Measurements from ENCODE around the gene GIT2.
A peak's percentile ranks its signal among the peaks of the same experiment; 100 is the strongest.
"Not testable (repeated sequence)": the region's sequence is repeated elsewhere in the genome, so short reads cannot be mapped to it uniquely, and the experiment has no call there.

The GIT2 gene, protein sequence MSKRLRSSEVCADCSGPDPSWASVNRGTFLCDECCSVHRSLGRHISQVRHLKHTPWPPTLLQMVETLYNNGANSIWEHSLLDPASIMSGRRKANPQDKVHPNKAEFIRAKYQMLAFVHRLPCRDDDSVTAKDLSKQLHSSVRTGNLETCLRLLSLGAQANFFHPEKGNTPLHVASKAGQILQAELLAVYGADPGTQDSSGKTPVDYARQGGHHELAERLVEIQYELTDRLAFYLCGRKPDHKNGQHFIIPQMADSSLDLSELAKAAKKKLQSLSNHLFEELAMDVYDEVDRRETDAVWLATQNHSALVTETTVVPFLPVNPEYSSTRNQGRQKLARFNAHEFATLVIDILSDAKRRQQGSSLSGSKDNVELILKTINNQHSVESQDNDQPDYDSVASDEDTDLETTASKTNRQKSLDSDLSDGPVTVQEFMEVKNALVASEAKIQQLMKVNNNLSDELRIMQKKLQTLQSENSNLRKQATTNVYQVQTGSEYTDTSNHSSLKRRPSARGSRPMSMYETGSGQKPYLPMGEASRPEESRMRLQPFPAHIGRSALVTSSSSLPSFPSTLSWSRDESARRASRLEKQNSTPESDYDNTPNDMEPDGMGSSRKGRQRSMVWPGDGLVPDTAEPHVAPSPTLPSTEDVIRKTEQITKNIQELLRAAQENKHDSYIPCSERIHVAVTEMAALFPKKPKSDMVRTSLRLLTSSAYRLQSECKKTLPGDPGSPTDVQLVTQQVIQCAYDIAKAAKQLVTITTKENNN

DNA sequence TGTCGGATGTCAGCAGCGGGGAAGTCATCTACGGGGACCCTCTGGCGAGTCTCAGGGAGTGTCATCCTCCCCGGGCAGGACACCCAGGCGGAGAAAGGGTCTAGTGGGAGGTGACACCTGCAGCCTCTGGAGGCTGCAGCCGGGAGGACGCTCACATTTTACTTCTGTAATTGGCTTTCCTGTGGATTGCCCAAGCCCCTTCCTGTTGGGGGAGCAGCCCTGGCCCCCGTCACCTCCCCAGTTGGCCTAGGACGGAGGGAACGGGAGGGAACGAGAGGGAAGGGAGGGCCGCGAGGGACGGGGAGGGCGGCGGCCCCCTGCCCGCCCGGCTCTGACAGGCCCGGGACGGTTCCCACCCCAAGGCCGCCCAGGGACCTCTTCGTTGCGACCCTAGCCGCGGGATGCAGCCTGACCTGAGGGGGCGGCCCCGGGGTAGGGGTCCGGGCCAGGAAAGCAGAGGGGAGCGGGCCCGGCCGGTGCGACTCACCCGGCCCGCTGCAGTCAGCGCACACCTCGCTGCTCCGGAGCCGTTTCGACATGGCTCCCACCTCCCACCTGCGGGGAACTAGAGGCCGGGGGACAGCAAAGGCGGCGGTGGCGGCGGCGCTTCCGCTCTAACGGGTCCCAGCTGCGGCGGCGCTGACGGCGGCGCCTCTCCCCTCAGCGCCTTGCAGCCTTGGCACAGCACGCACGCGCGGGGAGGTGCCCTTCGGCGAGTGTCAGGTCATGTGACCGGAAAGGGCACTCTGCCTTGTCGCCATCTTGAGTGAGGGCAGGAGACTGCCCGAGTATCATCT, at the start of gene GIT2:
Gene GIT2, minus strand, starts transcription at position 683 of the 797 bp plus-strand sequence. Its CDS starts 144 bp downstream, at position 539.
- DNase-seq (ENCODE audit: extremely low read depth in 1 of 2, low read depth in 1 of 2) = peak; percentile 91 to 95

DNA sequence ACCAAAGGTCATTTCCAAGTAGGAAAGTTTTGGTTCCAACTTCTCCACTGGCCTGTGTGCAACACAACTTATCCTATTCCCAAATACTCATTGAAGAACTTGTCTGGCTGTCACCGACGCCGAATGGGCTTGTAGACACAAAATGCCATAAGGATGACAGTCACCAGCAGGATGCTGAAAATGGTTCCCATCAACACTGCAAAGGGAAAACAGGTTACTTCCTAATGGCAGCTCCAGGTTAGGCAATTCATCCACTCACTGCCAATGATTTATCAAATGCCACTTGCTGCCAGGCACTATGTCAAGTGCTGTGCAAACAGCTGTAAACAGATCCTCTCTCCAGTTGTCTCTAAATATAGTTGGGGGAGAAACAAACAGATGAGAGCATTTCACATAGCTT, 46.1 kb upstream of the GIT2 start:
- no peak for DNase-seq (ENCODE audit: extremely low read depth in 1 of 2, low read depth in 1 of 2)

DNA sequence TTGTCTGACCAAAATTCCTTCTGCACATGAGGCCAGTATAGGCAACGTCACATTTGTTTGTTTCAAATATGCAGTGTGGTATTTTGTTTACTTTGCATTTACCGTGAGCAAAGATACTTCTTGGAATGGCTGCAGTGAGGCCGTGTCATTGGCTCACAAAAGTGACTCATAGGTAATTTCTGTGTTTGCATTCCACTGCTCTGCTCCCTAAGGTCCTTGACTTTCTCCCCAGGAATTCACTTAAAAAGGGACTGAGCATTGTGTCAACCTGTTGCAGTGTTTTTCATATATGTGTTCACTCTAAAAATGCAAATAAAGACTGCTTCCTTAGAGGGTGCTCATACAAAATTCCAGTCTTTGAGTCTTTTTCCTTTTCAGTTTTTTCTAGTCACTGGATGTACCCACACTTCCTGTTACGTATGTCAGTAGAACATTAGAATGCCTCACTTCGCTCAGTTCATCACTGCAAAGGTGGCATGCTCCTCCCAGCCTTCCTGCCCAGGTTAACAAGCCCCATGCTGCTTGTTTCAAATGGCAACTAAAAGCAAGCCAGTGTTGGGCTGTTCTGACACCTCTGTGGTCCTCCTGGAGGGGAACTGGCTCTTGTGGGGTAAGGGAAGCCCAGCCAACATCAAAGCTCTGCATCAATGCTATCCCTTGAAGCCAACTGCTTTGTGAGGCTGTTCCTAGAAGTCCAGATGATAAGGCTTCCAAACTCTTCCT, 43.1 kb upstream of the GIT2 start:
- no peak for DNase-seq (ENCODE audit: extremely low read depth in 1 of 2, low read depth in 1 of 2)

DNA sequence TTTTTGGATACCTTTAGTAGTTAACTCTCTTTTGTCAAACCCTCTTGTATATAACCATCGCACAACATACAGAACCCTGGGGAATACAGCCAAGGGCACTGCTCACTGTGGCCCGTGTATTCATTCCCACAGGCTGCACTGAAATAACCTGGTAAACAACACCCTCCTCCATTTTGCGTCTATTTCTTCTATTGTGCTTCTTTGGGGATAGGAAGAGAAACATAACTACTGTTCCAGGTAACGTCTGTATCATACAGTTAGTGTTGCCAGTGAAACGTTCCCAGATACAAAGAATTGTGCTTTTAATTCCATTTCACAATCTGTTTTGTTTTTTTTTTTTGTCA, 42.5 kb upstream of the GIT2 start:
- no peak for DNase-seq (ENCODE audit: extremely low read depth in 1 of 2, low read depth in 1 of 2)

DNA sequence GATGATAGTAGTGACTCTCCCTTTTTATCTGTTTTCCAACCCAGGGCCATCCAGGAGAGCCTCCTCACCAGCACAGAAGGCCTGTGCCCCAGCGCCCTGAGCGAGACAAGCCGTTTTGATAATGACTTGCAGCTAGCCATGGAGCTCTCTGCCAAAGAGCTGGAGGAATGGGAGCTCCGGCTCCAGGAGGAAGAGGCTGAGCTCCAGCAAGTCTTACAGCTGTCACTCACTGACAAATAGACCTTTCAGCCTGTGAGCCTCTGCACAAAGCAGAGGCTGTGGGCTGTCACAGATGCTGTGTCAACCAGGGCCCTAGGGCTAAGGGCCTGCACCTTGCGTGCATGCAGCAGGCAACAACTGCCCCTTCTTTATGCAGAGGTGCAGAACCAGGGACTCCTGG, 41.1 kb upstream of the GIT2 start:
- no peak for DNase-seq (ENCODE audit: extremely low read depth in 1 of 2, low read depth in 1 of 2)

DNA sequence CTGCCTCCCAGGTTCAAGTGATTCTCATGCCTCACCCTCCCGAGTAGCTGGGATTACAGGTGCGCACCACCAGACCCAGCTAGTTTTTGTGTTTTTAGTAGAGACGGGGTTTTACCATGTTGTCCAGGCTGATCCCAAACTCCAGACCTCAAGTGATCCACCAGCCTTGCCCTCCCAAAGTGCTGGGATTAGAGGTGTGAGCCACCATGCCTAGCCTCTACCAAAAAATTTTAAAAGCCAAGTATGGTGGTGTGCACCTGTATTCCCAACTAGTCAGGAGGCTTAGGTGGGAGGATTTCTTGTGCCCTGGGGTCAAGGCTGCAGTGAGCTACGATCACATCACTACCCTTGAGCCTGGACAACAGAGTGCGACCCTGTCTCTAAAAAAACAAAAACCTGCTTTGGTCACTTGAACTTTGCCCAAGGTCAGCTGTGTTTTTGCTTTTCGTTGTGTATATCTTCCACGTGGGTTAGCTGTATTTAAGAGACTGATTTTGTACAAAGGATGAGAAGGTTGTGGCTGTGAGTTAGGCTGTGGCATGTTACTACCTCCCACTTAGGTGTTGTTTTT, 39.5 kb upstream of the GIT2 start:
- no peak for DNase-seq (ENCODE audit: extremely low read depth in 1 of 2, low read depth in 1 of 2)

DNA sequence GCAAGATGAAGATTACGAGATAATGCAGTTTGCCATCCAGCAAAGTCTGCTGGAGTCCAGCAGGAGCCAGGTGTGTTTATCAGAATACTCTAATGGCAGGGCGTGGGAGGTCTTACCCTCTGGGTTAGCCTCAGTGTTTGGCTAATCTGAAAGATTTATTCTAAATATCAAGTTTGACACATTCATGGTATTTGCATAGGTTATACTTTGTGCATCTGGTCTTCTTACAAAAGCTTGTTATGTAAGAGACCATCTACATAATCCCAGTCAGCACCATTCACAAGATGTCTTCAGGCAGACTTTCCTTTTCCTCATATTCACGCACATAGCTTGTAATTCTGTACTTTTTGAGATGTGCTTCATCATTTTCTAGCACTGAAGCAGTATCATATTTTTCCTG, 37.7 kb upstream of the GIT2 start:
- DNase-seq (ENCODE audit: extremely low read depth in 1 of 2, low read depth in 1 of 2) = no peak

DNA sequence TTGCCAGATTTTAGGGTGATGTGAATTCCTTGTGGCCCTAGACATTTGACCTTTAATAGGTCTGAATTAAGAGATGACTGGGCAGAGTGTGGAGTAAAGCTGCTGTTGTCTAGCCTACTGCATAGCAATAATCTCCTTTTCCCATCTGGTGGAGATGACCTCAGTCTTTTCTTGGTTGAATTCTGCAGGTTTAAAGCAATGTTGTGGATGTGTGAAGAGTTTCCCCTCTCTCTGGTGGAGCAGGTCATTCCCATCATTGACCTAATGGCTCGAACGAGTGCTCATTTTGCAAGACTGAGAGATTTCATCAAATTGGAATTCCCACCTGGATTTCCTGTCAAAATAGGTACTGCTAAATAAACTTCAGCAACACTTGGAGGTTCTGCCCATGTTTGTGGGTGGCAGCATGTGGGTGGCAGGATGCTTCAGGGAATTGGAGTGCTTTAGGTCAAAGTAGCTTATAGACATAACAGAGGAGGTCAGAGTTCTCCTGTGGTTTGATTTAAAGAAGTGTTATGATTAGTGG, 33.2 kb upstream of the GIT2 start:
- DNase-seq (ENCODE audit: extremely low read depth in 1 of 2, low read depth in 1 of 2) = no peak

DNA sequence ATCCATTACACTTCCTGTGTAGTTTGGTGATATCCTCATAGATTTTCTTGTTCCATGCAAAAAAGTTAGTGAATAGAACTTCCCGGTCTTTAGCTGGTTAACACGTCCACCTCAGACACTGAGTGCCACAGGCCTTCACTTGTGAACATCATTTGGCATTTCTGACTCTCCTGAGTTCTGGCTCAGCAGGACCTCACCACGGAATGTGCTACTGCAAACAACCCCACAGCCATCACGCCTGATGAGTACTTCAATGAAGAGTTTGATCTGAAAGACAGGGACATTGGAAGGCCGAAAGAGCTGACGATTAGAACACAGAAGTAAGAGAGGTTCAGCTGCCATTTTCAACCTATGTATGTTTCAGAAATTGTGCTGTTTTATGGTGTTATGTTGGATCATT, 32.2 kb upstream of the GIT2 start:
- no peak for DNase-seq (ENCODE audit: extremely low read depth in 1 of 2, low read depth in 1 of 2)

DNA sequence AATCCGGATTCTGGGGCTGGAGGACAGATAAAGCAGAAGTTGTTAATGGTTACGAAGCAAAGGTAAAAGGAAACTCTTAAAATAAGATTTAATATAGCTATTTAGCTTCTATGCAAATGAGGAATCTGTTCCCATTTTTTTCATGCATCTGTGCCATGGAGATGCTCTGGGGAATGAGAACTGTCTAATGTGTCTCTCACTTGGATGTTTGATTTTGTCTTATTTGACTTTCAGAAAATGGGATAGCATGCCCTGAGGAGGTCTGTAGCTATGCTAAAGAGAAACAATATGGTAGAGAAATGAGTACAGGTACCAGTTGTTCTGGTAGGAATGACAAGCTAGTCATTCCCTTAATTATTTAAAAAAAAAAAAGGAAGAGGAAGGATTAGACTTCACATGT, 27.9 kb upstream of the GIT2 start:
- no peak for DNase-seq (ENCODE audit: extremely low read depth in 1 of 2, low read depth in 1 of 2)

DNA sequence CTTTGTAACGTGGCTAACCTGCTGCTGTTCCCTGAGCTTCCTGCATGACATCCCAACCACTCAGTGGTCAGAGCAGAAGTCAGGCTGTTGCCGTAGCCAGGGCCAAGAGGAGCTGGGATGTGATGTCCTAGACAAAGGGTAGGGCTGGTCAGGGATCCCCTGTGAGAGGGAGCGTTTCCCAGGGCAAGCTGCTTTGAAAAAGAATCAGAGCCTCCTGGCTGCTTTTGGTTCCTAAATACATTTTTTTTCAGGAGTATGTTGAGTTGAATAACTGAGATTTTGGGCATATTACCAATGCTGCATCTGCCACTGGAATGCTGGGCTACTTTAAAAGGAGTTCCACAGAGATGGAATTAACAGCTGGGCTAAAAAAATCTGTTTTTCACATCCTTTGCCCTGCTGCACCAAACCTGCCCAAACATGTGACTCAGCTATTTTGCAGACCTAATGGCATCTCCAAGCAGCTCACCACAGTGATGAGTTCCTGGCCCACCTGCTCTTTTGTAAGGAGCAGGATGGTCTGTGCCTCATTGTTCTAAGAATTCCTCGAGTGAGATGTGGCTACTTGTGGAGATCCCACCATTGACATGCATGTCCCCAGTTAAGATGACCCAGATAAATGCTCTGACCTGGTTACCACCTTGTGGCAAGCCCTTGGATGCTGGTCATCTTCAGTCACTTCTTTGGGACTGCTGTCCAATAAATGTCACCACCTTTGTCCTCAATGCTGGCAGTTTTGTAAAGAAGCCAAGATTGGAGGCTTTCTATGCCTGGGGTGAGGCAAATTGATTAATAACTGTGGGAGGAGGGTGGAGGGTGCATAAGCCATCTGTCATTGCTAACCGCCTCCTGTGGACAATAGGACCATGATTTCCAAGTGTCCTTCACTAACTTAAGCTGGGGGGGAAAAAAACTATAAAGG, 27.2 kb upstream of the GIT2 start:
- DNase-seq (ENCODE audit: extremely low read depth in 1 of 2, low read depth in 1 of 2) = no peak

DNA sequence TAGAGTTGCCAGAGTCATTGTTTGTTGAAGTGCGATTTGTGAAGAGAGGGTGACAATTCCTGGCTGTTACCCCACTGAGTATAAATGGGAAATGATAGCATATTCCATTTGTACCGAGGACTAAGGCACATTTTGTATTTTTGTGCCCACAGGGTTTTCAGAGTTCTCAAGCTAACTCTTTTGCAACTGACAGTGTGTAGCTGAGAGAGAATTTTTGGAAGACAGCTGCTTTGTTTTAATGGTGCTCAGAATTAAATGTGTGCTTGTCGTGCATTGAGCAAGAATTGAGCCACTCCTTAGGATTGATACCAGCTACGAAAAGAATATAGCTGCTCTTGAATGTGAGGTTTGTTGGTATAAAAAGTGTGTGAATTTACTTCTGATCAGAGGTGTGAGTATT, 24.8 kb upstream of the GIT2 start:
- DNase-seq (ENCODE audit: extremely low read depth in 1 of 2, low read depth in 1 of 2) = no peak

DNA sequence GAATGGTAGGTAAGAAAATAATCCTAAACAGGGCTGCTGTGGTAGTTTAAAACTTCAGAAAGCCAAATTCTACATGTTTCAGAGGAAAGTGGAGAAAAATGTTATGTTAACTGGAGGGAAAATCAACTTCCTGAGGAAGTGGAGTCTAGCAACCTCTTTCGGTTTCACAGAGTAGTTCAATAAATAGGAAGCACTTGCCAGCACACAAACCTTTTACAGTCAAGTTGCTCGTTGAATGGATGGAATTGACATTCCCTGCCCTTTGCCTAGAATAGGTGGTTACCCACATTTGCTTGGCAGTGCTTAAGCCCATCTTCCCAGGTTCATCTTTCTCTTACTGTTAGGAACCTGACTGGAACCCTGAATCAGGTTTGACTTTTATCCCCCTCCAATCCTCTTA, 19.0 kb upstream of the GIT2 start:
- no peak for DNase-seq (ENCODE audit: extremely low read depth in 1 of 2, low read depth in 1 of 2)

DNA sequence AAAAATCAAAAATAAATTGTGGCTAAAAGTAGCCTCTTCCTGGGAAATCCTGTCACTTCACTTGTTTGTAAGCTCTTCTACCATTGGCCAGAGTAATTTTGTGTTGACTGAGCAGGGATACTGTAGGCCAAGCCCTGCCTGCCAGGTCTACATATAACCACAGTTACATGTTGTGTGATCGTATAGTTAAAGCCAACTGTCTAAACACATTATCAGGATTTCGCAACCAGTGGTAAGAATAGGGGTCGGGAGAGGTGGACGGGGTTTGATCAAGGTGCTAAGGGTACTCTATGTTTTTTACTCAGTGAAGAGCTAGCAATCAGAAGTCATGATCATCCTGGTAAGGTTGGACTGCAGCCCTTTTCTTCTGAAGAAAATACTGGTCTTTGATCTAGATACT, 16.5 kb upstream of the GIT2 start:
- DNase-seq (ENCODE audit: extremely low read depth in 1 of 2, low read depth in 1 of 2) = no peak

DNA sequence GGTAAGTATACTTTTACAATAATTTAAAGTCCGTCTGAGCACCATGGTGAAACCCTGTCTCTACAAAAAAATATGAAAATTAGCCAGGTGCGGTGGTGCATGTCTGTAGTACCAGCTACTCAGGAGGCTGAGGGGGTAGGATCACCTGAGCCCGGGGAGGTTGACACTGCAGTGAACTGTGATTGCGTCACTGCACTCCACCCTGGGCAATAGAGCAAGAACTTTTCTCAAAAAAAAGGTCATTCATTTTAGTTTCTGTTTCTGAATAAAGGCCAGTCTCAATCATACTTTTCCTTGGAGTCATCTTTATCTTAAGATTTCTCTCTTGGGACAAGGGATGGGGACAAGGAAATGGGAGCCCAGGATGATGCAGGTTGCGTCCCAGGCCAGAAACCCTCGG, 16.0 kb upstream of the GIT2 start:
- no peak for DNase-seq (ENCODE audit: extremely low read depth in 1 of 2, low read depth in 1 of 2)

DNA sequence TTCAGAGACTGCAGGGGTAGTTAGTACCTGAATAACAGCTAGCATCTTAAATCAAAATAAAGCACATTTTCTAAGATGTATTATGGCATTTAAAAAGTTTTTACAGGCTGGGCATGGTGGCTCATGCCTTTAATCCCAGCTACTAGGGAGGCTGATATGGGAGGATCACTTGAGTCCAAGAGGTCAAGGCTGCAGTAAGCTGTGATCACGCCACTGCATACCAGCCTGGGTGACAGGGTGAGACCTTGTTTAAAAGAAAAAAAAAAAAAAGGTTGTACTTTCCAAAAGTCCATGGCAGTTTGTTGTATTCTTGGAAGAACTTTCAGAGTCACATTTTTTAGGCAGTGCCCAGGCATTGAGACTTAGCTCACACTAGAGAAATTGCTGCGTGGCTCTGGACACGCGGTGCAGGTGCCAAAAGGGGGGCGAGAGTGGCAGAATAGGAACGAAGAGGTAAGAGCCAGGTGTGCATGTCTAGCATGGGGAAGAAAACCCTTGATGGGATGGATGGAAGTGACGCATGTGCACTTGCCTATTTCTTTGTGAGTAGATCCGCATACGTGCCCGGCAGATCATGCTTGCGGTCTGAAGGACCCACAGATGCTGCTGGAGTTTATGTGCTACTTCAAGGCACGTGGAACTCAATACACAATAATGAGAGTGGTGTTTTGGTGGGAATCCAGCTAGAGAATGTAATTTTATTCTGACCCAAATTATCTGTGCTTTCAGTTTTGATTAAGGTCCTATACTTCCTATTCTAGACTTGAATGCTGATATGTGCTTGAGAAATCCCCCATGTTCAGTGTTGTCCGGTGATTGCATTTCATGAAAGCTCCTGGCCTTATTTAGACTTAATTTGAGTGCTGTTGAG, 14.9 kb upstream of the GIT2 start:
- no peak for DNase-seq (ENCODE audit: extremely low read depth in 1 of 2, low read depth in 1 of 2)

DNA sequence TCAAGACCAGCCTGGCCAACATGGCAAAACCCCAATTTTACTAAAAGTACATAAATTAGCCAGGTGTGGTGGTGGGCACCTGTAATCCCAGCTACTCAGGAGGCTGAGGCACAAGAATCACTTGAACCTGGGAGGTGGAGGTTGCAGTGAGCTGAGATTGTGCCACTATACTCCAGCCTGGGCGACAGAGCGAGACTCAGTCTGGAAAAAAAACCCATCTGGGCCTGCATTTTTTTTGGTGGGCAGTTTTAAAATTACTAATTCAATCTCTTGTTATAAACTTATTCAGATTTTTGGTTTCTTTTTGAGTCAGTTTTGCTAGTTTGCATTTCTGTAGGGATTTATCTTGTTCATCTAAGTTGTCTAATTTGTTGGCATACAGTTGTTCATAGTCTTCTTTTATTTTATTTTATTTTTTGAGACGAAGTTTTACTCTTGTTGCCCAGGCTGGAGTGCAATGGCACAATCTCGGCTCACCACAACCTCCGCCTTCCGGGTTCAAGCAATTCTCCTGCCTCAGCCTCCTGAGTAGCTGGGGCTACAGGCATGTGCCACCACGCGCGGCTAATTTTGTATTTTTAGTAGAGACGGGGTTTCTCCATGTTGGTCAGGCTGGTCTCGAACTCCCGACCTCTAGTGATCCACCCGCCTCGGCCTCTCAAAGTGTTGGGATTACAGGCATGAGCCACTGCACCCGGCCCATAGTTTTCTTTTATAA, 12.7 kb upstream of the GIT2 start:
- DNase-seq (ENCODE audit: extremely low read depth in 1 of 2, low read depth in 1 of 2) = not testable (repeated sequence)

DNA sequence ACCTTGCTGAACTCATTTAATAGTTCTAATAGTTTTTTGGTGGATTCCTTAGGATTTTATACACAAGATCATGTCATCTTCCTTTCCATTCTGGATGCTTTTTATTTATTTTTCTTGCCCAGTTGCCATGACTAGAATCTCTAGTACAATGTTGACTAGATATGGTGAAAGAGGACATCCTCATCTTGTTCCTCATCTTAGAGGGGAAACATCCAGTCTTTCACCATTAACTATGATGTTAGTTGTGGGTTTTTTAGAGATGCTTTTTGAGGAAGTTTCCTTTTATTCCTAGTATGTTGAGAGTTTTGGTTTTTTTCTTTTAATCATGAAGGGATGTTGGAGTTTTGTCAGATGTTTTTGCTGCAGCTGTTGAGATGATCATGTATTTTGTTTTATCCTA, 11.7 kb upstream of the GIT2 start:
- no peak for DNase-seq (ENCODE audit: extremely low read depth in 1 of 2, low read depth in 1 of 2)
